Skeletal muscle tissue (tissue), 4 donors: ENCODE measurements around the gene RMI2. TPM values are rescaled to one million over a fixed set of nuclear protein-coding genes. Genes with fewer than 3 reads are reported as not detected.
A peak's percentile ranks its signal among the peaks of the same experiment; 100 is the strongest.

Experiments
- H3K27ac ChIP-seq: one replicate; pipeline ENCODE4 v1.7.0; 2013; ENCODE audit warnings: mild to moderate bottlenecking, low read depth, low read length, inconsistent platforms
- H3K27me3 ChIP-seq, 3 donors: one replicate each; pipeline ENCODE4 v1.7.0; 2013; ENCODE audit warnings: low read length in 3 of 3; ENCODE audit not compliant: control insufficient read depth in 3 of 3, insufficient read depth in 3 of 3
- H3K36me3 ChIP-seq, 3 donors: one replicate each; pipeline ENCODE4 v1.7.0; 2013; ENCODE audit warnings: low read length in 3 of 3; ENCODE audit not compliant: control insufficient read depth in 3 of 3, insufficient read depth in 3 of 3
- H3K4me1 ChIP-seq, 3 donors: one replicate each; pipeline ENCODE4 v1.7.0; 2013; ENCODE audit warnings: low read length in 3 of 3, mild to moderate bottlenecking in 3 of 3; ENCODE audit not compliant: control insufficient read depth in 3 of 3, insufficient read depth in 3 of 3
- H3K4me3 ChIP-seq, 3 donors: one replicate each; pipeline ENCODE4 v1.7.0; 2013; ENCODE audit warnings: low read length in 3 of 3
- H3K9ac ChIP-seq, 3 donors: one replicate each; pipeline ENCODE4 v1.7.0; 2013; ENCODE audit warnings: low read length in 3 of 3, mild to moderate bottlenecking in 3 of 3, moderate library complexity in 2 of 3, low read depth in 1 of 3
- H3K9me3 ChIP-seq, 3 donors: one replicate each; pipeline ENCODE4 v1.7.0; 2013; ENCODE audit warnings: low read length in 3 of 3; ENCODE audit not compliant: control insufficient read depth in 3 of 3
- total RNA-seq: library from RNA; depleted of rRNA; stranded (reverse); fragments of >200 nt; gene quantifications from one replicate; pipeline ENCODE4 v1.2.3, GENCODE V29; 2014
- donor health status: Osteomylitis.

RMI2 gene
- total RNA-seq, 1 donor from 2014 or later = 5.7 TPM

DNA sequence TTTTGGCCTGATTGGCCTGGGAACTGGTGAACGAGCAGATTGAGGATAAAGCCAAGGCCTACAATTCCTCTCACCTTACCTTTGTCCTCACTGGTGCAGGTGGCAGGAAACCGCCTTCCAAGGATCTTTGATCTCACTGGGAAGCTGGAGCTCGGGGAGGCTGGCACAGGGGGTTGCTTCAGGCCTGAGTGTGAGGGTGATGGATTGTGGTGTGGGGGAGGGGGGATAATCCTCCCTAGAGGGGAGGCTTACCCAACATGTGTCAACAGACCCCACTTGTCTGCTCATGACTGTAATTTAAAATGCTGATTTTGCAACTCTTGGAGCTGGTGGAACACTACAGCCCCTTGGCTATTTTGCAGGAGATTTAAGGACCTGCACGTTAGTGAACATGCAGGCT, 4.5 kb upstream of the RMI2 start:
- Histone ChIP-seq H3K4me3 (no peak overlapping the region), H3K9ac (no peak overlapping the region), H3K27ac (no peak overlapping the region), H3K9me3 (no peaks in the 10 kb centered on the region), H3K4me1 (peaks cover 3 to 6% (median 5%) of the 10 kb centered on the region in 3 donors), H3K36me3 (no peaks in the 10 kb centered on the region), H3K27me3 (no peaks in the 10 kb centered on the region)

DNA sequence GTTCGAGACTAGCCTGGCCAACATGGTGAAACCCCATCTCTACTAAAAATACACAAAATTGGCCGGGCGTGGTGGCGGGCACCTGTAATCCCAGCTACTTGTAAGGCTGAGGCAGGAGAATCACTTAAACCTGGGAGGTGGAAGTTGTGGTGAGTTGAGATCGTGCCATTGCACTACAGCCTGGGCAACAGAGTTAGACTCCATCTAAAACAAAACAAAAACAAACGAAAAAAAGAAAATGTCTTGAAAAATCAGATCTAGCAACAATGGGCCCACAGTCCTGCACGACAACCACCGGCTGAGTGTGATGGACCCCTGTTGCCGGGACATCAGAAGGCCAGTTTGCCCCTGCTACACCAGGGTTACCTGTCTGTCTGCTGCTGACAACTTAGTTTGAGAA, 3.9 kb upstream of the RMI2 start:
- H3K27me3 ChIP-seq = no peaks in the 10 kb centered on the region
- peaks cover 3 to 9% (median 7%) of the 10 kb centered on the region in 3 donors for H3K4me1 ChIP-seq
- no peak overlapping the region for H3K4me3 ChIP-seq
- no peak overlapping the region for H3K27ac ChIP-seq
- no peaks in the 10 kb centered on the region for H3K36me3 ChIP-seq
- H3K9ac ChIP-seq = no peak overlapping the region
- H3K9me3 ChIP-seq = no peaks in the 10 kb centered on the region

- H3K27me3 ChIP-seq = no peaks in the 10 kb centered on the region
- no peak overlapping the region for H3K9ac ChIP-seq
- H3K27ac ChIP-seq = no peak overlapping the region
- H3K36me3 ChIP-seq = no peaks in the 10 kb centered on the region
- peaks cover 3 to 9% (median 7%) of the 10 kb centered on the region in 3 donors for H3K4me1 ChIP-seq
- H3K4me3 ChIP-seq = no peak overlapping the region
- no peaks in the 10 kb centered on the region for H3K9me3 ChIP-seq
Observed at GRCh38 chr16:11342021-11342855, 3.0 kb upstream of the RMI2 start.

- H3K9me3 ChIP-seq = no peaks in the 10 kb centered on the region
- no peaks in the 10 kb centered on the region for H3K27me3 ChIP-seq
- H3K36me3 ChIP-seq = no peaks in the 10 kb centered on the region
- H3K9ac ChIP-seq = no peak overlapping the region
- H3K27ac ChIP-seq = no peak overlapping the region
- H3K4me1 ChIP-seq = peaks cover 10 to 19% (median 15%) of the 10 kb centered on the region in 3 donors
- H3K4me3 ChIP-seq = no peak overlapping the region
Observed at GRCh38 chr16:11346700-11347319, 1.6 kb downstream of the RMI2 start.

DNA sequence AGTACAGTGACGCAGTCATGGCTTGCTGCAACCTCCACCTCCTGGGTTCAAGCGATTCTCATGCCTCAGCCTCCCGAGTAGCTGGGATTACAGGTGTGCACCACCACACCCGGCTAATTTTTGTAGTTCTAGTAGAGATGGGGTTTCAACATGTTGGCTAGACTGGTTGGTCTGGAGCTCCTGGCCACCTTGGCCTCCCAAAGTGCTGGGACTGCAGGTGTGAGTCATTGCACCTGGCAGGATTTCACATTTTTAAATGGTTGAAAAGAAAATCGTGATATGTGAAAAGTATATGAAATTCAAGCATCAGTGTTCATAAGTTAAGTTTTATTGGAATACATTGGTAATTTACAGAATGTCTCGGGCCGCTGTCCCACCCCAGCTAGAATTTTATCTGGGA, 2.6 kb downstream of the RMI2 start:
- Histone ChIP-seq H3K4me1 (peaks cover 10 to 19% (median 15%) of the 10 kb centered on the region in 3 donors), H3K27me3 (no peaks in the 10 kb centered on the region), H3K36me3 (no peaks in the 10 kb centered on the region), H3K4me3 (no peak overlapping the region), H3K9me3 (no peaks in the 10 kb centered on the region), H3K9ac (no peak overlapping the region), H3K27ac (no peak overlapping the region)

- Histone ChIP-seq H3K4me3 (no peak overlapping the region), H3K27ac (peak overlapping the region; percentile 30), H3K27me3 (no peaks in the 10 kb centered on the region), H3K4me1 (peaks cover 10 to 19% (median 15%) of the 10 kb centered on the region in 3 donors), H3K36me3 (no peaks in the 10 kb centered on the region), H3K9ac (no peak overlapping the region), H3K9me3 (no peaks in the 10 kb centered on the region)
Observed at GRCh38 chr16:11348737-11349598, 3.7 kb downstream of the RMI2 start.

DNA sequence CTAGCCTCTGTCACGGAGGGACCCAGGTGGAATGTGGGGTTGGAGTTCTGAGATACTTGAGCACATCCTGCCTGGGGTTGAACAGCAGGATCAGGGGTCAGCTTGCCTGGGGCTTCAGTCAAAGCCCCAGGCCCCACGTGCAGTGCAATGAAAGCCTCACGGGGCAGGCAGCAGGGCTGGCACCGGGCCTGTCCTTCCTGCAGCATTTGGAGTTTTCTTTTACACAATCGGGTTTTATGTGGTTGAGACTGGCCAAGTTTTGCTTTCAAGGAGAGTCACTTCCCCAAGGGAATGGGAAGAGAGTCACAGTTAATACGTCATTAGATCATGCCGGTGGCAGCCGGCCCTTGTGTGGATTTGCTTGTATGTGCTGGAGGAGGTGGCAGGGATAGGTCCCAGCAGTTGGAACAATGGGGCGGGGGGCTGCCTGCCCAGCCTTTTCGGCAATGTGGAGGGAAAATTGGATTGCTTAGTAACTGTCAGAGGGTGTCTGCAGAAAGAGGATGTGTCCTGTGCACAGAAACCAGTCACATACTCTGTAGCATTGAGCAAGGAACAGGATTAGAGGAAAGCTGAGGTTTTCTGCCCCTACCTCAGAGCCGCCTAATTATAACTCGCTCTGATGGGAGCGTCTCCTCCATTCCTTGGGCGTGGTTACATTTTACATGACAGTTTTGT, 4.5 kb downstream of the RMI2 start:
- Histone ChIP-seq H3K27ac (peak overlapping the region; percentile 30), H3K9ac (peak overlapping the region in 1 of 3 donors; percentile 50)

DNA sequence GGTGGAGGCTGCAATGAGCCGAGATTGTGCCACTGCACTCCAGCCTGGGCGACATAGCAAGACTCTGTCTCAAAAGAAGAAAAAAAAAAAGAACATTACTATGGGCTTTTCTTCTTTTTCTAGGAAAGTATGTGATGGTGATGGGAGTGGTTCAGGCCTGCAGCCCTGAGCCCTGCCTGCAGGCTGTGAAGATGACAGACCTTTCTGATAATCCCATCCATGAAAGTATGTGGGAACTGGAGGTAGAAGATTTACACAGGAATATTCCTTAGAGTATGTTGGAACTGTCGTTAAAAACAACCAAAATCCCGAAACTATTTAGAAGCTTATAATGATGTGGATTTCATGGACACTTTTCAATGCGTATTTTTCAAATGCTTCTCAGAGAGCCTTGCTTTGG, 5.3 kb downstream of the RMI2 start:
- peaks cover 7 to 17% (median 12%) of the 10 kb centered on the region in 3 donors for H3K4me1 ChIP-seq
- H3K9me3 ChIP-seq = no peaks in the 10 kb centered on the region
- H3K27ac ChIP-seq = no peak overlapping the region
- no peak overlapping the region for H3K9ac ChIP-seq
- H3K4me3 ChIP-seq = no peak overlapping the region
- H3K36me3 ChIP-seq = no peaks in the 10 kb centered on the region
- no peaks in the 10 kb centered on the region for H3K27me3 ChIP-seq

More for the DNA sequence above, 4.5 kb downstream of the RMI2 start:
- Histone ChIP-seq H3K36me3 (no peaks in the 10 kb centered on the region), H3K27me3 (no peaks in the 10 kb centered on the region), H3K9me3 (no peaks in the 10 kb centered on the region), H3K4me1 (peaks cover 7 to 15% (median 12%) of the 10 kb centered on the region in 3 donors), H3K4me3 (no peak overlapping the region)

GRCh38 chr16:11350921-11351335, 5.7 kb downstream of the RMI2 start:
- H3K9ac ChIP-seq = no peak overlapping the region
- H3K36me3 ChIP-seq = no peaks in the 10 kb centered on the region
- H3K27ac ChIP-seq = peak overlapping the region; percentile 20
- H3K4me1 ChIP-seq = peaks cover 7 to 13% (median 8%) of the 10 kb centered on the region in 3 donors
- H3K4me3 ChIP-seq = no peak overlapping the region
- H3K9me3 ChIP-seq = no peaks in the 10 kb centered on the region
- no peaks in the 10 kb centered on the region for H3K27me3 ChIP-seq
